ENCODE data around the gene SNRK.

Gene SNRK, protein sequence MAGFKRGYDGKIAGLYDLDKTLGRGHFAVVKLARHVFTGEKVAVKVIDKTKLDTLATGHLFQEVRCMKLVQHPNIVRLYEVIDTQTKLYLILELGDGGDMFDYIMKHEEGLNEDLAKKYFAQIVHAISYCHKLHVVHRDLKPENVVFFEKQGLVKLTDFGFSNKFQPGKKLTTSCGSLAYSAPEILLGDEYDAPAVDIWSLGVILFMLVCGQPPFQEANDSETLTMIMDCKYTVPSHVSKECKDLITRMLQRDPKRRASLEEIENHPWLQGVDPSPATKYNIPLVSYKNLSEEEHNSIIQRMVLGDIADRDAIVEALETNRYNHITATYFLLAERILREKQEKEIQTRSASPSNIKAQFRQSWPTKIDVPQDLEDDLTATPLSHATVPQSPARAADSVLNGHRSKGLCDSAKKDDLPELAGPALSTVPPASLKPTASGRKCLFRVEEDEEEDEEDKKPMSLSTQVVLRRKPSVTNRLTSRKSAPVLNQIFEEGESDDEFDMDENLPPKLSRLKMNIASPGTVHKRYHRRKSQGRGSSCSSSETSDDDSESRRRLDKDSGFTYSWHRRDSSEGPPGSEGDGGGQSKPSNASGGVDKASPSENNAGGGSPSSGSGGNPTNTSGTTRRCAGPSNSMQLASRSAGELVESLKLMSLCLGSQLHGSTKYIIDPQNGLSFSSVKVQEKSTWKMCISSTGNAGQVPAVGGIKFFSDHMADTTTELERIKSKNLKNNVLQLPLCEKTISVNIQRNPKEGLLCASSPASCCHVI

DNA sequence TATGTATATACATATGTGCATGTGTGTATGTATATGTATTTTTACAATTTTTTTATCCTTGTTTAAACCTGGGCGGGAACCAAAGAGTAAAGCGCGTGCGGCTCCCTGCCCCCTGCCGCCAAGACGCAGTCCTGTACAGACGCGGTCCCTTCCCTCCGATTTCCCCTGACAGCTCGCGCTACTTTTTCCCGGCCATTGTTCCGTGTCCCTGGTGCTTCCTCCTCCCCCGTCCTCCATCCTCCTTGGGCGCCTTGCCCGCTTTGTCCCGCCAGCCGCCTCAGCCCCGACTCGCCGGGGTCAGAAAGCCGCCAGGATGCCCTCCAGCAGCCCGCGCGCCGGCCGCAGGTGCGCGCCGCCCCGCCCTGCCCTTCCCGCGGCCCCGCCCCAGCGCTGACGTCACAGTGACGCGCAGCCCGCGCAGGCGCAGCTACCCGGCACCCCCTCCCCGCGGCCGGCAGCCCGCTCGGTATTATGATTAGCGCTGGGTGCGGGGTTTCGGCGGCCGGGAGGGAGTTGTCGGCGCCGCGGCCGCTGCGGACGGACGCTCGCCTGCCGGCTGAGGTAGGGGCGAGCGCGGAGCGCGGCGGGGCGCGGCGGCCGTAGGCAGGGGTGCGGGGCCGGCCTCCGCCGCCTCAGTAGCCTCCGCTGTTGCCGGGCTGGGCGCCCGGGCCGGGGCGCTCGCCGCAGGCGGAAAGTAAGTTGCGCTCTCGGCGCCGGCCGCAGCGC, at the start of gene SNRK:
Gene SNRK, plus strand, starts transcription at position 426 of the 726 bp plus-strand sequence. CDS start 16,664 bp downstream, outside the sequence.
- DNase-seq (ENCODE audit: low read depth in 1 of 2, low spot score in 1 of 2), result peak; percentile 87 to 96

GRCh38 chr3:43238801-43239200, 47.5 kb upstream of the SNRK start:
- DNase-seq (ENCODE audit: low read depth in 1 of 2, low spot score in 1 of 2), result no peak

- DNase-seq (ENCODE audit: low read depth in 1 of 2, low spot score in 1 of 2), result no peak
Observed at GRCh38 chr3:43239755-43240154, 46.6 kb upstream of the SNRK start.

GRCh38 chr3:43243590-43244587, 42.5 kb upstream of the SNRK start:
- DNase-seq (ENCODE audit: low read depth in 1 of 2, low spot score in 1 of 2), result no peak

DNA sequence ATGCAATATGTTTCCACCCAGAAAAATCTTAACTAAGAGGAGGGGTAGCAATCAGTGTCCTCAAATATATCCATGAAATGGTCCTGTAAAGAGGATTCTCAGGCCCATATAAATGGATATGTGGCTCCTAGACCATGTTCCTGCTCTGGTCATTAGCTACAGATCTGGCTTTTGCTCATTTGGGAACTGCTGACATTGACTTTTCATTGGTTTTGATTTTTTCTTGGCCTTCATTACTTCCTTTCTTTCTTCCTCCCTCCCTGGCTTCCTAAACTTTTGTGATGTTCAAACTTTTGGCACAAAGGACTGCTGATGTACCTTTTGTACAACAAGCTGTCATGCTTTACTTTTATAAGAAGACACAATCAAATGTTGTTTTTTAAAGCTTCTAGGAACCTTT, 41.6 kb upstream of the SNRK start:
- DNase-seq (ENCODE audit: low read depth in 1 of 2, low spot score in 1 of 2), result no peak

DNA sequence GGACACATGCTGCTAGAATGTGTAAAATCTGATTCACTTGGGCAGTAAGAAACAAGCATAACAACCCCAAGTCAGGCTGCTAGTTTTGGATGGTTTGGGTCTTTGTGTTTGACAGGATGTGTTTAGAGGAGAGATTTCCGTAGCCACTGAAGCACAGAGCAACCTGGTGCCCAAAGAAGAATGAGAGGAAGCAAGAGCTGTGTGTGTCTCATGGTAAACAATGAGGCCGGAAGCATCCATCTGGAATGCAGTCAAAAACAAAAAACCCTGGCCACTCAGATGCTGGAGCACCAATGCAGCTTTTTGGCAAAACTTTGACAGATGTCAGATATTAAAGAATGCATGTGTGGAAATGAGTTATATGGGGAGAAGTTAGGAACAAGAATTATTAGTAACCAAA, 39.4 kb upstream of the SNRK start:
- no peak for DNase-seq (ENCODE audit: low read depth in 1 of 2, low spot score in 1 of 2)

- DNase-seq (ENCODE audit: low read depth in 1 of 2, low spot score in 1 of 2), result no peak
Observed at GRCh38 chr3:43247561-43248184, 38.7 kb upstream of the SNRK start.

DNA sequence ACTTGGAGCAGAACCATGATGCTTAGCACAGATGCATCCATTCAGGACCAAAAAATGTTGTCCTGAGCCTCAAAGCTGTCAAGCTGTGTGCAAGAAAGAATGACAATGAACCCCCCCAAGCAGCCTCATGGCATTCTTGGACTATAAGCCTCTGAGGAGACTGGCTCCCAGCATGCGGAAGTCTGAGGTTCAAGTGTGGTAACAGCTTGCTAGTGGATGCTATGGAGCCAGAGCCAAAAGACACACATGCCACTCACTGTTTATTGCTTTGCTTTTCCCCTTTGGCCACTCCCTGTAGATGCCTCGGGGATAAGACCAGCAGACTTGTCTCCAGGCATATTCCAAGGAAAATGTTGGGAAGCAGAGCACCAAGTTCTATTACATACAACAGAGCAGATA, 38.2 kb upstream of the SNRK start:
- DNase-seq (ENCODE audit: low read depth in 1 of 2, low spot score in 1 of 2), result no peak

- no peak for DNase-seq (ENCODE audit: low read depth in 1 of 2, low spot score in 1 of 2)
Observed at GRCh38 chr3:43248973-43249372, 37.4 kb upstream of the SNRK start.

- no peak for DNase-seq (ENCODE audit: low read depth in 1 of 2, low spot score in 1 of 2)
Observed at GRCh38 chr3:43249405-43249804, 36.9 kb upstream of the SNRK start.

DNA sequence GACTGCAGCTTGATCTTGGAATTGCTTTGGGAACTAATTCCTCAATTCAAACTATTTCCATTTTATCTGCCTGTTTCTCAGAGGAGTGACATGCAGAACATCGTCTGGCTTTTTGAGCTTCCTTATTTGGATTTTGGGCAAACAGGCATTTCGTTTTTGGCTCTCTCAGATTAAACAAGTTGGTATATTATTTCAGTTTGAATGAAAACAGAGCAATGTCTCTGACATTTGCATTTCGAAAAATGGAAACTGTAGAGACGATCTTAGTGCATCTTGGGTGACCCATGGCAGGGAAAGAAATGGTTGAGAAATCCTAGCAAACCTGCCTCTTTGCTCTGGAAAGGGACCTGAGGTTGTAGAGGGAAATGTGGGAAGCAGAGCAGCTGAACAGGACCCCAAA, 33.0 kb upstream of the SNRK start:
- DNase-seq (ENCODE audit: low read depth in 1 of 2, low spot score in 1 of 2), result no peak

GRCh38 chr3:43254125-43254524, 32.2 kb upstream of the SNRK start:
- DNase-seq (ENCODE audit: low read depth in 1 of 2, low spot score in 1 of 2), result no peak

DNA sequence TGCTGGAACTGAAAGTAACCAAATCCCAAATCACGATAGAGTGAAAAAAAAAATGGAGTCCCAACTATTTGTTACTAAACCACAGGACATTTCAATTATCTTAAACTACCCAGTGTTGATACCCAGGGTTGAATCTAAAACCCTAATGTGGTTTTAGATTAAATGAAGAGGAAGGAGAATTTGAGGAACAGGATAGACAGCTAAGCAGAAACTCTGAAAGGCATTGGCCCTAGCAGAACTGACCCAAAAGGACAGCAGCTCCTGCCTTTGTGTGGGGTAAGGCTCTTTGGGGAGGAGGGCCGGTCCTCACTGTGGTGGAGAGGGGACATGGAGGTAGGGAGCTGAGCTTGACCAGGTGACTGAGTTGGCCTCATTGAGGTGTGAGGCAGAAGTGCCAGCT, 30.7 kb upstream of the SNRK start:
- DNase-seq (ENCODE audit: low read depth in 1 of 2, low spot score in 1 of 2), result no peak

DNA sequence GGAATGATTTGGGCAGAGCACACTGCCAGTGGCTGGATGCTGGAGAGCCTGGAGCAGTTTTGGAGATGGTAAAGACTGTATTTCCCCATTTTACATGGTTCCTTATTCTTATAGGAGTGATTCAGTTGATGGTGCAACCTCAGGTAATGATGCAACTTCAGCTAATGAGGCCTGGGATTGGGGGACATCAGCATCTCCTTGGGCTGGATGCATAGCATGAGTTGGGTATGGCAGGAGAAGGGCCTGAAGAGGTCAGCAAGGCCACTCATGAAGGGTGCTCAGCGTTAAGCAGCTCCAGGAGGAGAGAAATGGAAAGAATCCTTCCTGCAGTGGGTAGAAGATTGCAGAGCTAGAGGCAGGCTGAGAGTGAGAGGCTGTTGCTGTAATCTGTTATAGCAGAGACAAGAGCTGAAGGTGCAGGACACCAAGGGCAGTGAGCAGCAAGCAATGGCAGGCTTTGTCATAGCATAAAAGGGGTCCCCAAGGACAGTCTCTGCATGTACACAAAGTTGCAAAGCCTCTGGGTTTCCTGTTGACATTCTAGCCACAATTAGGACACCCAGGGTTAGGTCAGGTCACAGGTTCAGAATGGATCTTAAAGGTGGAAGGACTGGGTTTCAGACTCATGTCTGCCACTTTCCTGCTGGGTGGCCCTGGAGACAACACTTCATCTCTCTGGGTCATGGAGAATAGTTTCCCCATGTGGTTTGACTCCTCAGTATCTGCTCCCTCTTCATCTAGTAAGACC, 29.5 kb upstream of the SNRK start:
- no peak for DNase-seq (ENCODE audit: low read depth in 1 of 2, low spot score in 1 of 2)

- no peak for DNase-seq (ENCODE audit: low read depth in 1 of 2, low spot score in 1 of 2)
Observed at GRCh38 chr3:43257850-43258249, 28.5 kb upstream of the SNRK start.

- no peak for DNase-seq (ENCODE audit: low read depth in 1 of 2, low spot score in 1 of 2)
Observed at GRCh38 chr3:43259626-43260025, 26.7 kb upstream of the SNRK start.

DNA sequence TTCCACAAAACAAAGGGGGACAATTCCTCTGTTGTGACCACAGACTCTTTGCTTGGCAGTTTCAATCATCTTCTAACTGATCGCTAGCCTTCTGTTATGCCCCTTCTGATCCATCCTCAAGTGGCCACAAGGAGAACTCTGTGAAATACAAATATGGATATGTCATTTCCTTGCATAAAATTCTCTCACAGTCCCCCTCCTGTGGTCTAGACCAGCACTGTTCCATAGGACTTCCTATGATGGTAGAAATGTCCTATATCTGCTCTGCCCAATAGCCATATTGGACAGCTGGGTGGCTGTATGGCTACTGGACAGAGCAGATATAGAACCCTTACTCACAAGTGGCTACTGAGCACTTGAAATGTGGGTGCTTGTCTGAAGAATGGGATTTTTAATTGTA, 25.9 kb upstream of the SNRK start:
- DNase-seq (ENCODE audit: low read depth in 1 of 2, low spot score in 1 of 2), result no peak

DNA sequence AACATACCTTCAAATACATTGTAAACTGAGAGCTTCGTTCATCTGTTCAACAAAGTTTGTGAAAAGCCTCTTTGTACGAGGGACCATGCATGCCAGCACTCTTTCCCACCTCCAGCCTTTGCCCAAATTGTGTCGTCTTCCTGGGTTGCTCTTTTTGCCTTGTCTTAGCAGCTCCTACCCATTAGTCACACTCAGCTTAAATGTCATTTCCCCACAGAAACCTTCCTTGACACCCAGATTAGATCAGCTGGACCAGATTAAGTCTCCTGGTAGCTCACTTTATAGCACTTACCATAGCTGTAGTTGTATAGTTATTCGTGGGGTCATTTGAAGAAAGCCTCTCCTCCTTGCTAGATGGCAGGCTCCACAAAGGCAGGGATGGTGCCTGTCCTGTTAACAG, 24.1 kb upstream of the SNRK start:
- DNase-seq (ENCODE audit: low read depth in 1 of 2, low spot score in 1 of 2), result no peak

DNA sequence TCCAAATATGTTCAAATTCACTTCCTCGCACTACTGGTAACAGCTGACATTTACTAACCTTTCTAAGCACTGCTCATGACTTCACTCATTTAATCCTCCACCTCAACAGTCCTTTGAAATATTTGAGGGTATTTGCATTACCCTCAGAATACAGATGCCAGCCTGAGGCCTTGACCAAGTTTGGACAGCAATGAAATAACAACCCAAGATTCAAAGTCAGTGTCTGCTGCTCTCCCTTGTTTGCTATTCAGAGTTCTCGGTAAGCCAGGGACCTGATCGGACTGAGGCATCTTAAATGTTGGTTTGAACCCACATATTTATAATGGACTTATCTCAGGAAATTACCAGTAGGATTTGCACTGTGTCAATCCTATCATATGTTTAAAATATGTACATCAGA, 19.9 kb upstream of the SNRK start:
- DNase-seq (ENCODE audit: low read depth in 1 of 2, low spot score in 1 of 2), result no peak
